GM21723 (cell line): ENCODE measurements around the gene RBL2.

Source experiments
- ATAC-seq: cut with Tn5 transposase; IDR thresholded peaks from one replicate; pipeline ENCODE4 v1.9.1; 2021; ENCODE audit warnings: mild to moderate bottlenecking, moderate library complexity; ENCODE audit not compliant: unreplicated experiment

The RBL2 gene

GRCh38 chr16:53453928-53454327 is 19.7 kb downstream of the RBL2 start:
- no peak for ATAC-seq

GRCh38 chr16:53456625-53457024 is 22.4 kb downstream of the RBL2 start:
- ATAC-seq, result no peak

- ATAC-seq, result peak; percentile 100
These were observed 23.4 kb downstream of the RBL2 start for GRCh38 chr16:53457670-53458069.

GRCh38 chr16:53458635-53459034 is 24.4 kb downstream of the RBL2 start:
- no peak for ATAC-seq

- no peak for ATAC-seq
These were observed 31.5 kb downstream of the RBL2 start for GRCh38 chr16:53465606-53466280.

- ATAC-seq, result no peak
These were observed 42.6 kb downstream of the RBL2 start for GRCh38 chr16:53476867-53477266.

- ATAC-seq, result no peak
These were observed 44.7 kb downstream of the RBL2 start for GRCh38 chr16:53478965-53479364.

GRCh38 chr16:53480394-53480793 is 46.1 kb downstream of the RBL2 start:
- ATAC-seq, result no peak

- no peak for ATAC-seq
These were observed 47.9 kb downstream of the RBL2 start for GRCh38 chr16:53482123-53482522.

GRCh38 chr16:53484542-53484941 is 50.3 kb downstream of the RBL2 start:
- ATAC-seq, result no peak

GRCh38 chr16:53486230-53486629 is 52.0 kb downstream of the RBL2 start:
- no peak for ATAC-seq

- ATAC-seq, result no peak
These were observed 55.5 kb downstream of the RBL2 start for GRCh38 chr16:53489755-53490154.

GRCh38 chr16:53492503-53492902 is 58.2 kb downstream of the RBL2 start:
- ATAC-seq, result no peak

- ATAC-seq, result no peak
These were observed 60.4 kb downstream of the RBL2 start for GRCh38 chr16:53494636-53495035.

- ATAC-seq, result no peak
These were observed 61.1 kb downstream of the RBL2 start for GRCh38 chr16:53495325-53495724.

GRCh38 chr16:53498984-53499383 is 64.7 kb downstream of the RBL2 start:
- ATAC-seq, result no peak

GRCh38 chr16:53501216-53501859 is 67.1 kb downstream of the RBL2 start:
- ATAC-seq, result no peak

GRCh38 chr16:53502331-53503269 is 68.3 kb downstream of the RBL2 start, which contains the start of gene AKTIP:
Gene AKTIP, minus strand, starts transcription at chr16:53503209. Its CDS starts 2,950 bp downstream, at chr16:53500259.
- ATAC-seq, result peak; percentile 39

- ATAC-seq, result peak; percentile 95
These were observed 69.1 kb downstream of the RBL2 start for GRCh38 chr16:53503270-53503923.

GRCh38 chr16:53503991-53504663 is 69.9 kb downstream of the RBL2 start:
- ATAC-seq, result no peak
